GM12873 (cell line): ENCODE results near the gene EXTL2.

Experiments
- CTCF ChIP-seq: IDR thresholded peaks from 2 replicates; pipeline ENCODE4 v1.5.1; 2012; ENCODE audit warnings: low read depth, mild to moderate bottlenecking, moderate library complexity, low read length, control low read depth; ENCODE audit not compliant: insufficient read depth; ENCODE audit errors: missing control alignments

EXTL2 gene, protein sequence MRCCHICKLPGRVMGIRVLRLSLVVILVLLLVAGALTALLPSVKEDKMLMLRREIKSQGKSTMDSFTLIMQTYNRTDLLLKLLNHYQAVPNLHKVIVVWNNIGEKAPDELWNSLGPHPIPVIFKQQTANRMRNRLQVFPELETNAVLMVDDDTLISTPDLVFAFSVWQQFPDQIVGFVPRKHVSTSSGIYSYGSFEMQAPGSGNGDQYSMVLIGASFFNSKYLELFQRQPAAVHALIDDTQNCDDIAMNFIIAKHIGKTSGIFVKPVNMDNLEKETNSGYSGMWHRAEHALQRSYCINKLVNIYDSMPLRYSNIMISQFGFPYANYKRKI

DNA sequence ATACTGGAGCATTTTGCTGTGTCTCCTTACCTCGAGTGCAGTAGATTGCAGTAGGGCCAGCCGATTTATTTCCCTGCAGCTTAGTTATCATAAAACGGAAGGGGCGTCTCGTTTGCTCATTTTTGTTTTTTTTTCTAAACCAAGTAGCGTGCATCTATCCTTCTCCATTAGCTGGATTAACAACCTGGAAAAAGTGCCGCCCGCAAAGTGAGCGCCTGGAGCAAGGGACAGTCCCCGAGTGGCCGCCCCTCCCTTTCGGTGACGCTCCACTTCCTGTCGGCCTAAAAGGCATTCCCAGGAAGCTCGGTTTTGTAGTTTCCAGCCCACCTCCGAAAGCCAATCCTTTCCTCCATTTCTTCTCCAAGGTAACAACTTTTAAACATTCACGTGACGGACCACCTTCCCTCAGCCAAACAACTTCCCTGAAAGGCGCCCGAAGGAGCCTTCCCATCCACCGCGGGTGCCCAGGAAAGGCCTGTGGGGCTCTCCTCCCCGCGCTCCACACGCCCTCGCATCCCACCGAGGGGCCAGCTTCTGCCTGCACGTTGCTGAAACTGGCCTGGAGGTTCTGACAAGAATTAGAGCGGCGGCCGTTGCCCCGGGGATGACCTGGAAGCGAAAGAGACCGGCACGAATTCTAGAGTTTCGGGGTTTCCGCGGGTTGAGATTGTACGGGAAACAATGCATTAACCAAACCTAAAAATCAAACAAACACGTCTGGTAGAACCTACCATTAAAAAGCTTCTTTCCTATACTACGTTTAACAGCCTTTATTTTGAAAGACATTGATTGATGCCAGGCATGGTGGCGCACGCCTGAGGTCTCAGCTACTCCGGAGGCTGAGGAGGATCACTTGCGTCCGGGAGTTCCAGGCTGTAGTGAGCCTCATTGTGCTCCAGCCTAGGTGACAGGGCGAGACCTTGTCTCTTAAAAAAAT, at the start of gene EXTL2:
TSS of gene EXTL2 (minus strand) at position 240 of the 937 bp plus-strand sequence. CDS start 6,085 bp downstream, outside the sequence.
- no peak for TF ChIP-seq CTCF

- TF ChIP-seq CTCF: no peak
Observed at GRCh38 chr1:100943533-100943932, 48.9 kb upstream of the EXTL2 start.

DNA sequence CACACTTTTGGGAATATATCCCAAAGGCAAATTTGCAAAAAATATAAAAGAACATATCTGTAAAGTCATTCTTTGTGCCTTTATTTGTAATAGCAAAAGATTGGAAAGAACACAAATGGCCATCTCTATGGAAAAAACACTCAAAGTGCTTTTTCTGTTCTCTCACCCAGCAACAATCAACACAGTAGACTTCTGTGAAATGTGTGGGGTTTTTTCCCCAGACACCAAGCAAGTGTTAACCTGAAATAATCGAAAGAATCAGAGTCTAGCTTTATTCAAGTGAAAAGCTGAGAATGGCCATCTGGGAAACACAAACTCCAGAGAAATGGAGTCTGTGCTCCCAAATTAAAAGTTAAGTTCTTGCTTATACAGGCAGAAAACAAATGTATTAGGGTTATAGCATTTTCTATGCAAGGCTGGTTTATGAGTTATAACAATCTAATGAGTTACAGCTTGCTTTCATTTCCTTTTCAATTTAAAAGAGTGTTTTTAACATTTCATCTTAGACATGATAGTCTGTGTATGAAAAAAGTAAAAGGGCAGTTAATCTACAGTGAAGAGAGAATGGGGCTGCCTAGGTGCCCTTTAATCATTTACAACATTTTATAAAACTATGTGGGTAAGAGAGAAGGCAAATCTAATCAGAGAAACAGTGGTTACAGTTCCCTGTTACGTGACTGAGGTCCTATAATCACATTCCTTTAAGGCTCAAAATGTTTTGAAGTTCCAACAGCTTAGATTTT, 47.8 kb upstream of the EXTL2 start:
- TF ChIP-seq CTCF: no peak

DNA sequence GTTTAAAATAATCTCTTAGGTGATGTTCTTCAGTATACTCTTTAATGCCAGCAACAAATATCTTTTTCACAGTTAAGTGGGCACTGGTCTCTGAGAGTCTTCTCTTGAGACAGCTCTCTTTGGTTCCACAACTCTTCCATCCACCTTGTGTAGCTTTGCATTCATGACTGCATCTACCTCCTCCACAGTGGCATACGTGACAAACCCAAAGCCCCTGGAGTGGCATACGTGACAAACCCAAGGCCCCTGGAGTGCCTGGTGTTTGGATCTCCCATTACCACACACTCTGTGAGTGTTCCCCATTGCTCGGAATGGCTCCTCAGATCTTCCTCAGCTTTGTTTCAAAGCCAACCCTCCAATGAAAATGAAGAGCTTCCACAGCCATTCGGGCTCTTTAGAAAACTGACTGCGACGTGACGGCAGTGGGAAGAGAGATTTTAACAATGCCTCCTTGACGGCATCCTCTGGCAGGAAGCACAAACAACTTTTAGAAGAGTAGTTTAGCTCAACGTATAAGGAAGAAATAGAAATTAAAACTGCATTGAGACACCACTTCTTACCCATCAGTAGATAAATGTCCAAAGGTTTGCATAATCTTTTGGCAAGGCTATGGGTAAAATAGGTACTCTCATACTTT, 47.1 kb upstream of the EXTL2 start:
- no peak for TF ChIP-seq CTCF

DNA sequence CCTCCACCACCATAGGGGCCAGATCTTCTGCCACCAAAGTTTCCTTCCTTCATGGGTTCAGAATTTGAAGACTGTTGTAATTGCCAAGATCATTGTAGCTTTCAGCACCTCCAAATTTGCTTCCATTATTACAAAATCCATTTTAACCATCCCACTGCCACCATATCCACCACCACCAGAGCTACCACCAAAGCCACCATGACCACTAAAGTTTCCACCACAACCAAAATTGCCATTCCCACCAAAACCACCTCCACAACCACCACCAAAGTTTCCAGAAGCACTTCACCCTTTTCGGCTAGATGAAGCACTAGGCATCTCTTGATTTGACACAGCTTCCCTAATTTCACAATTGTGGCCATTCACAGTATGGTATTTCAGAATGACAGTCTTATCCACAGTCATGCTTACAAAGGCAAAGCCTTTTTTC, 46.5 kb upstream of the EXTL2 start:
- no peak for TF ChIP-seq CTCF

- TF ChIP-seq CTCF: no peak
Observed at GRCh38 chr1:100936194-100936967, 41.7 kb upstream of the EXTL2 start.
